NCI-H1930 (cell line): ENCODE data around the gene TMEM179B.

Experiments
- DNase-seq, 2 experiments: peaks; one replicate each; lab custom pipeline; 2025; lab: John Stamatoyannopoulos, UW

Gene TMEM179B

DNA sequence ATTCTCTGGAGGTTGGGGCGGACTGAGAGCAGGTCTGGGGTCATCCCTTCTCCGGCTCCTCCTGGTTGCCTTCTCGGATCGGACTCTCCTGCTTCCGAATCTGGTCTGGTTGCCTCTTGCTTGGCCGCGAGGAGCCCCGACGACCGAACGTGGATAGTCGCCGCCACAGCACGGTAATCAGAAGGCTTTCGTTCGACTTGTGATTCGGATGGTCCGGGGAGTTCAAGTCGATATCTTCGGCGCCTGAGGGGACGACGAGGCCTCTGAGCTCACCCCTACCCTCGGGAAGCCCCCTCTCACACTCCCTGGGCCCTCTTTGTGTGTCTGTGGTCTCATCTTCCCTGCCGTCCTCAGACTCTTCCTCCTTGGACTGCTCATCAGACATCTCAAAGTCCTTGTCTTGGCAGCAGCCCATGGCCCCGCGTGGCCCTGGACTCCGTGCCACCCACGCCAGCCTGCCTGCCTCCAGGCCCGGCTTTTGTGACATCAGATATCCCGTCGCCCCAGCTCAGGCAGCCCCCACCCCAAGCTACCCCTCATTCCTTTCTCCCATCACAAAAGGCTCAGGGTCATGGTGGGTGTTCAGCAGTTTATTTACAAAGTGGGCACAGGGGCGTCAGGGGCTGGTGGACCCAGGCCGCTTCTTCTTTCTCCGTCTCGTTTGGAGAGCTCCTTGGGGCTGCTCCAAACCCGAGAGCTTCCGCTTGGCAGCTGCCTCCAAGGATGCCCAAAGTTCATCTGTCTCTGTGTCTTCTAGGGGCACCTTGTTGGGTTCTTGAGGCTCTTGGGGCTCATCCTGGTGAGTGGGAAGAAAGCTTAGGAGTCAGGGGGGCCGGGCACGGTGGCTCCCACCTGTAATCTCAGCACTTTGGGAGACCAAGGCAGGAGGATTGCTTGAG lies 45.4 kb downstream of the TMEM179B start, which contains the start of gene TEX54:
TSS of gene TEX54 (minus strand) at position 506 of the 899 bp plus-strand sequence.
- DNase-seq: no peak

DNA sequence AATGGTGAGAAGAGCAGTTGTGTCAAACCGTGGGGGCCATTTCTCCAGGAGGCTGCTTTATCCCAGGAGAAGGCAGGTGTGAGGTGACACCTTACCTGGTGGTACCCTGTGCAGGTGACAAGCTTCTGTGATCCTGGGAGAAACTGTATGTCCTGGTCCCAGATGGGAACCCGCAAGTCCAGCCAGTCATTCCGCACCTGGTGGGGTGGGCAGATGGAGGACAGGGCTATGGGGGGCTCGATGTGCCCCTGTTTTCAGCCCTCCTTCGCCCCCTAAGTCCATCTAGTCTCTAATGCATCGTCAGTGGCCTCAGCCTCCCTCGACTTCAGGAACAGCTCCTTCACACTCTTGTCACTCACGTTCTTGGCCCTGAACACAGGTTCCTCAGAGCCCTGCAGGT lies 48.1 kb downstream of the TMEM179B start:
- no peak for DNase-seq

DNA sequence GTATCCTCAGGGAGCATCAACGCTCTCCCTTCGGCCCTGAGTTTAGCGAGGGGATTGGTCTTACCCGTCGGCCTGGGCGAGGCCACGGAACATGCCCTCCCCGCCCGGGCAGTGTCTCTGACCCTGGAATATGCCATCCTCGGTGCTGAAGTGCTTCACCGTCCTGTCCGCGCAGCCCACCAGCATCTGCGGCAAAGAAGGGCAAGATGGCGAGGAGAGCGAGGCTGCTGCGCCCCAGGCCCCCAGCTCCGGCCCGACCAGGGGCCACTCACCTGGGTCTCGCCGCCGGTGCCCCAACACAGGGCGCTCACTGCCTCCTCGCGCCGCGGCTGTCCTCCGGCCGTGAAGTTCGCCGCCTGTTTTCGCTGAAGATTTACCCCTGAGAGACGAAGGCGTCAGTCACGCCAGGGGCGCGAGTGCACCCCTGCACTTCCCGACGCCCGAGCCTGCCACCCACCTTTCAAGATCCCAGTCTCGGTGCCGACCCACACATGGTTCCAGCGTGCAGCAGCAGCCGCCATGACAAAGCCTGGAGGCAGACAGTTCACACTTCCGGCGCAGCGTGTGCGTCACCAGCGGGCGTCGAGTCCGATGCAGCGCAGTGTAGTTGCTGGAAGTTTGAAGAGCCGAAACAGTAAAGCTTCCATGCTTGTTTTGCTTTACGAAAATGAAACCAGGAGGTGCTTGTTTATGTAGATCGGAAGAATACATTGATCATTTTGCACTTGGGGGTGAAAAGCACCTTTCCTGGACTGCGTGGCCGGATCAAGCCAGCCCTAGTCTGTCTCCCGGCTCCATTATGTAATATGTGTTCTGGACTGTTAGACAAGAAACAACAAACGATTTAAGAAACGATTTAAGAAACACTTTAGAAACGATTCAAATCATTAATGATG lies 52.1 kb downstream of the TMEM179B start, which contains the start of gene WDR74:
TSS of gene WDR74 (minus strand) at position 541 of the 896 bp plus-strand sequence. CDS start at position 521, 20 bp downstream.
- peak; percentile 74 to 87 for DNase-seq
